H9 (cell line): Measurements from ENCODE around the gene ALKAL2. TPM values are rescaled to one million over a fixed set of nuclear protein-coding genes. Genes with fewer than 3 reads are reported as not detected.

Experiments used
- DNase-seq: peaks from one replicate; pipeline ENCODE4 v3.0.0-alpha.2; 2017
- H2AFZ ChIP-seq: one replicate; pipeline ENCODE4 v1.6.1; 2013; ENCODE audit warnings: mild to moderate bottlenecking, low read length, control low read depth, moderate library complexity
- H2AK5ac ChIP-seq: 2 replicates; pipeline ENCODE4 v1.6.1; 2013; ENCODE audit warnings: low read length, control low read depth, mixed read lengths; ENCODE audit not compliant: insufficient read length
- H2BK120ac ChIP-seq: one replicate; pipeline ENCODE4 v1.6.1; 2013; ENCODE audit warnings: low read depth, mild to moderate bottlenecking, low read length, control low read depth, inconsistent platforms; ENCODE audit not compliant: poor library complexity, severe bottlenecking
- H2BK12ac ChIP-seq: 2 replicates; pipeline ENCODE4 v1.6.1; 2013; ENCODE audit warnings: low read length, control low read depth, mixed read lengths, low read depth; ENCODE audit not compliant: insufficient read length
- H2BK15ac ChIP-seq: 2 replicates; pipeline ENCODE4 v1.6.1; 2013; ENCODE audit warnings: low read depth, low read length, control low read depth
- H2BK20ac ChIP-seq: one replicate; pipeline ENCODE4 v1.6.1; 2013; ENCODE audit warnings: low read depth, mild to moderate bottlenecking, low read length, control low read depth, inconsistent platforms; ENCODE audit not compliant: poor library complexity, severe bottlenecking
- H2BK5ac ChIP-seq: 2 replicates; pipeline ENCODE4 v1.6.1; 2013; ENCODE audit warnings: low read length, control low read depth, mixed read lengths; ENCODE audit not compliant: insufficient read length
- H3K14ac ChIP-seq: 2 replicates; pipeline ENCODE4 v1.6.1; 2013; ENCODE audit warnings: low read length, control low read depth; ENCODE audit not compliant: insufficient read depth
- H3K18ac ChIP-seq: 2 replicates; pipeline ENCODE4 v1.6.1; 2013; ENCODE audit warnings: low read depth, mild to moderate bottlenecking, mixed read lengths, low read length, control low read depth; ENCODE audit not compliant: insufficient read length
- H3K23ac ChIP-seq: 2 replicates; pipeline ENCODE4 v1.6.1; 2013; ENCODE audit warnings: low read length, control low read depth, mixed read lengths, low read depth; ENCODE audit not compliant: insufficient read length
- H3K23me2 ChIP-seq: 2 replicates; pipeline ENCODE4 v1.6.1; 2013; ENCODE audit warnings: low read depth, mild to moderate bottlenecking, mixed read lengths, low read length, control low read depth; ENCODE audit not compliant: insufficient read length, poor library complexity, severe bottlenecking
- H3K27ac ChIP-seq: 2 replicates; pipeline ENCODE4 v1.5.1; 2013; ENCODE audit warnings: low read length, control low read depth, mixed read lengths, low read depth; ENCODE audit not compliant: insufficient read length
- H3K27me3 ChIP-seq: 2 replicates; pipeline ENCODE4 v1.6.1; 2013; ENCODE audit warnings: low read length, control low read depth, inconsistent platforms; ENCODE audit not compliant: insufficient read depth
- H3K4ac ChIP-seq: 2 replicates; pipeline ENCODE4 v1.6.1; 2013; ENCODE audit warnings: low read depth, mild to moderate bottlenecking, control low read depth, inconsistent platforms, low read length, moderate library complexity
- H3K4me1 ChIP-seq: 2 replicates; pipeline ENCODE4 v1.6.1; 2013; ENCODE audit warnings: low read length, control low read depth, inconsistent platforms; ENCODE audit not compliant: insufficient read depth
- H3K4me2 ChIP-seq: 2 replicates; pipeline ENCODE4 v1.6.1; 2013; ENCODE audit warnings: low read length, control low read depth, mixed read lengths; ENCODE audit not compliant: insufficient read length, insufficient read depth
- H3K56ac ChIP-seq: 2 replicates; pipeline ENCODE4 v1.6.1; 2013; ENCODE audit warnings: low read depth, mild to moderate bottlenecking, mixed read lengths, low read length, control low read depth; ENCODE audit not compliant: insufficient read length
- H3K79me1 ChIP-seq: 2 replicates; pipeline ENCODE4 v1.6.1; 2013; ENCODE audit warnings: low read depth, mild to moderate bottlenecking, moderate library complexity, low read length, control low read depth, inconsistent platforms; ENCODE audit not compliant: insufficient read depth, poor library complexity, severe bottlenecking
- H3K79me2 ChIP-seq: 2 replicates; pipeline ENCODE4 v1.6.1; 2013; ENCODE audit warnings: low read length, control low read depth, inconsistent platforms; ENCODE audit not compliant: insufficient read depth
- H3K9ac ChIP-seq: 2 replicates; pipeline ENCODE4 v1.6.1; 2013; ENCODE audit warnings: low read length, control low read depth, mixed read lengths; ENCODE audit not compliant: insufficient read length; ENCODE audit errors: extremely low read depth
- H3K9me3 ChIP-seq: one replicate; pipeline ENCODE4 v1.6.1; 2013; ENCODE audit warnings: low read depth, low read length, inconsistent platforms; ENCODE audit not compliant: control insufficient read depth
- H3T11ph ChIP-seq: one replicate; pipeline ENCODE4 v1.6.1; 2013; ENCODE audit warnings: mild to moderate bottlenecking, low read length, control low read depth, inconsistent platforms
- H4K20me1 ChIP-seq: one replicate; pipeline ENCODE4 v1.6.1; 2013; ENCODE audit not compliant: control insufficient read depth, insufficient read length, insufficient read depth
- H4K5ac ChIP-seq: 2 replicates; pipeline ENCODE4 v1.6.1; 2013; ENCODE audit warnings: low read depth, mild to moderate bottlenecking, mixed read lengths, low read length, control low read depth; ENCODE audit not compliant: insufficient read length
- H4K8ac ChIP-seq: replicated peaks from 2 replicates; pipeline ENCODE4 v1.6.1; 2013; ENCODE audit warnings: low read length, control low read depth, mixed read lengths, low read depth; ENCODE audit not compliant: insufficient read length
- H4K91ac ChIP-seq: 2 replicates; pipeline ENCODE4 v1.6.1; 2013; ENCODE audit warnings: low read depth, mild to moderate bottlenecking, moderate library complexity, mixed read lengths, low read length, control low read depth; ENCODE audit not compliant: insufficient read length
- H3K27ac Mint-ChIP-seq, 3 experiments: 2 replicates in 2 of 3; 3 replicates in 1 of 3; pipeline ENCODE4 v1.8.0; 2020 to 2021; ENCODE audit warnings: mixed read lengths in 3 of 3, mild to moderate bottlenecking in 1 of 3, moderate library complexity in 1 of 3
- H3K27me3 Mint-ChIP-seq: 2 replicates; pipeline ENCODE4 v1.8.0; 2021; ENCODE audit warnings: low read depth, mild to moderate bottlenecking, moderate library complexity, mixed read lengths
- H3K36me3 Mint-ChIP-seq, 3 experiments: 2 replicates in 2 of 3; 3 replicates in 1 of 3; pipeline ENCODE4 v1.8.0; 2020 to 2021; ENCODE audit warnings: low read depth in 3 of 3, mixed read lengths in 3 of 3; ENCODE audit not compliant: insufficient read depth in 1 of 3
- H3K4me1 Mint-ChIP-seq, 2 experiments: 2 replicates each; pipeline ENCODE4 v1.8.0; 2020; ENCODE audit warnings: mixed read lengths in 2 of 2
- H3K4me3 Mint-ChIP-seq, 2 experiments: 2 replicates in 1 of 2; 3 replicates in 1 of 2; pipeline ENCODE4 v1.8.0; 2020 to 2021; ENCODE audit warnings: mild to moderate bottlenecking in 2 of 2, mixed read lengths in 2 of 2, moderate library complexity in 1 of 2
- H3K9me3 Mint-ChIP-seq, 2 experiments: 2 replicates in 1 of 2; 3 replicates in 1 of 2; pipeline ENCODE4 v1.8.0; 2020; ENCODE audit warnings: mild to moderate bottlenecking in 2 of 2, mixed read lengths in 2 of 2, moderate library complexity in 1 of 2
- CTCF ChIP-seq: fragments of 200-600 bp; sonication (generic); conservative IDR thresholded peaks from 3 replicates; pipeline ENCODE4 v1.8.0; 2021; ENCODE audit warnings: antibody characterized with exemption, mild to moderate bottlenecking
- WGBS: extraction: QIAGEN DNeasy Blood & Tissue Kit; methylation state at CpG from one replicate; pipeline ENCODE4 v1.1.7; 2013; ENCODE audit warnings: missing lambda C conversion rate, low lambda C conversion rate, mixed read lengths; ENCODE audit not compliant: insufficient read length; ENCODE audit errors: extremely low coverage; 5-methylcytosine and 5-hydroxymethylcytosine counted together
- total RNA-seq: library from RNA; stranded (reverse); gene quantifications from 2 replicates; pipeline ENCODE4 v1.2.1, GENCODE V29; 2021

ALKAL2 gene
- total RNA-seq, 1 experiment from 2014 or later, result 0.48 TPM

DNA sequence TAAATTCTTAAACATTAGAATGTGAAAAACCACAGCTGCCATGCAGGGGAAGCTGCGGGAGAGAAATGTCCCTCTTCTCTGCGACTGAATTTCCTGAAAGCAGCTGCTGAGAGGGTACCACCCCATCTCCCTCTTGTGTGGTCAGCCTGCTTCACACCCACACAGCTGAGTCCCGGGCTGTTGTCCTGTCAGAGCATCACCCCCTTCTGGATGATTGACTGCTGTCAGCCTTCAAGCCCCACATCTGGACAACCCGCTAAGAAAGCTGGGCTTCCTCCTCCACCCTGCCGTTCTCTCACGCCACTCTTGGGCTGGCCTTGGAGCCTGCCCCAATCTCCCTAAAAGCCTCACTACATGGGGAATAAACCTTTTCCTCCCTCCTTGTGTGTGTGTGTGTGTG, 50.0 kb downstream of the ALKAL2 start:
- no peak overlapping the region for H2AFZ ChIP-seq
- no peak overlapping the region for H2BK5ac ChIP-seq
- no peak overlapping the region for H3K4me2 ChIP-seq
- WGBS, result no CpG with 5 or more reads among the region's 6 CpGs
- no peaks in the 10 kb centered on the region for H3K79me1 ChIP-seq
- H3K4ac ChIP-seq, result no peak overlapping the region
- H3K18ac ChIP-seq, result no peak overlapping the region
- no peak overlapping the region for H3K27ac ChIP-seq
- no peak overlapping the region for H3K4me3 Mint-ChIP-seq
- peaks cover 13 to 20% (median 16%) of the 10 kb centered on the region in 3 experiments for H3K36me3 Mint-ChIP-seq
- no peak overlapping the region for H3T11ph ChIP-seq
- H3K4me1 ChIP-seq, result no peaks in the 10 kb centered on the region
- no peak overlapping the region for H3K23ac ChIP-seq
- no peak overlapping the region for H2AK5ac ChIP-seq
- TF ChIP-seq CTCF, result no peak
- H3K27me3 Mint-ChIP-seq, result no peaks in the 10 kb centered on the region; the same call in 1 of the 2 replicates
- no peaks in the 10 kb centered on the region for H4K20me1 ChIP-seq
- H2BK20ac ChIP-seq, result no peak overlapping the region
- no peak overlapping the region for H2BK120ac ChIP-seq
- H3K9me3 Mint-ChIP-seq, result peaks cover 0 to 2% of the 10 kb centered on the region in 2 experiments; a peak in 2 of 5 replicates
- H4K91ac ChIP-seq, result no peak overlapping the region
- H3K9ac ChIP-seq, result no peak overlapping the region
- no peaks in the 10 kb centered on the region for H3K23me2 ChIP-seq
- DNase-seq, result no peak
- H3K27ac Mint-ChIP-seq, result peak overlapping the region in 1 of 3 experiments; percentile 58; a peak in 1 of 7 replicates
- H2BK12ac ChIP-seq, result no peak overlapping the region
- H3K56ac ChIP-seq, result no peak overlapping the region
- peaks cover 13 to 22% of the 10 kb centered on the region in 2 experiments for H3K4me1 Mint-ChIP-seq
- H4K8ac ChIP-seq, result no peak overlapping the region
- H2BK15ac ChIP-seq, result no peak overlapping the region
- H3K79me2 ChIP-seq, result no peaks in the 10 kb centered on the region
- no peaks in the 10 kb centered on the region for H3K9me3 ChIP-seq
- H3K14ac ChIP-seq, result no peak overlapping the region
- H3K27me3 ChIP-seq, result no peaks in the 10 kb centered on the region
- H4K5ac ChIP-seq, result no peak overlapping the region
